ENCODE measurements around the gene ZNF445. TPM values are rescaled to one million over a fixed set of nuclear protein-coding genes. Genes with fewer than 3 reads are reported as not detected.

The ZNF445 gene
- total RNA-seq, 1 experiment from 2014 or later: 15.9 TPM

DNA sequence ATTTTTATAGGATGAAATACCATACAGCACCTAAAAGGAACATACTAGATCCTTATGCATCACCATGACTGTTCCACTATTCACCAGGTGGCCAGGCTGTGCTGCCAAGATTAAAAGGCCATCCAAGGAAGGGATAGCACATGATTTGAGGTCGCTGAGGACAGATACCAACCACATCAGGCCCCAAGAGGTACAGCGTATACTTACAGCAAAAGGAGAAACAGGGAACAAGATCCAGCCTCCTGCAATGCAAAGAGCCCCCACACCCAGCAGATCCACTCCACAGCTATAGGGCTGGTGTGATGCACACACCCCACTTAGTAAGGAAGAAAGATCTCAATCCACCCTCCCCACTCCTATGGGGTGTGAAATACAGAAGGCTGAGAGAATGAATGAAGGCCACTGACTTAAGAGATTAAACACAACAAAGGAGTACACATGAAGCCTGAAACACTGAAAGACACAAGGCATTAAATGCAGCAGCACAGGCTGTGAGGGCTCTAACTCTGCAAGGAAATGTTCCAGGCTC is 32.0 kb upstream of the ZNF445 start:
- Histone ChIP-seq H3K27ac (no peak overlapping the region), H3K4me2 (peak overlapping the region; percentile 83), H3F3A (ENCODE audit: insufficient read depth, low read depth) (0 out of 2 replicates have a peak, but pooled peaks cover 5% of the 10 kb centered on the region), H3K4me1 (replicated peaks; ENCODE audit: insufficient read depth) (peaks cover 7% of the 10 kb centered on the region), H4K20me1 (ENCODE audit: insufficient read depth) (no peaks in the 10 kb centered on the region), H2AFZ (no peak overlapping the region), H3K9me3 (ENCODE audit: insufficient read depth, low read depth) (peaks cover 14% of the 10 kb centered on the region), H3K9me2 (ENCODE audit: insufficient read depth) (no peaks in the 10 kb centered on the region), H3K36me3 (ENCODE audit: low read depth) (no peaks in the 10 kb centered on the region), H3K79me2 (ENCODE audit: low read depth) (peaks cover 27% of the 10 kb centered on the region), H3K4me3 (peak overlapping the region; percentile 94), H3K27me3 (ENCODE audit: insufficient read depth, low read depth) (no peaks in the 10 kb centered on the region)
- ChIA-PET CTCF (no interaction called here), POLR2A (ENCODE audit: unreplicated experiment) (no interaction called here)
- TSS peak; percentile 51 for BruUV-seq (replicated peaks)
- no peak for DNase-seq
- intact Hi-C loops (cut with micrococcal nuclease; ENCODE audit: unreplicated experiment): no loop called here
- TF ChIP-seq EZH2 (IDR thresholded peaks at IDR 0.05; ENCODE audit: low read depth): no peak
- TF ChIP-seq, protein P1, sequence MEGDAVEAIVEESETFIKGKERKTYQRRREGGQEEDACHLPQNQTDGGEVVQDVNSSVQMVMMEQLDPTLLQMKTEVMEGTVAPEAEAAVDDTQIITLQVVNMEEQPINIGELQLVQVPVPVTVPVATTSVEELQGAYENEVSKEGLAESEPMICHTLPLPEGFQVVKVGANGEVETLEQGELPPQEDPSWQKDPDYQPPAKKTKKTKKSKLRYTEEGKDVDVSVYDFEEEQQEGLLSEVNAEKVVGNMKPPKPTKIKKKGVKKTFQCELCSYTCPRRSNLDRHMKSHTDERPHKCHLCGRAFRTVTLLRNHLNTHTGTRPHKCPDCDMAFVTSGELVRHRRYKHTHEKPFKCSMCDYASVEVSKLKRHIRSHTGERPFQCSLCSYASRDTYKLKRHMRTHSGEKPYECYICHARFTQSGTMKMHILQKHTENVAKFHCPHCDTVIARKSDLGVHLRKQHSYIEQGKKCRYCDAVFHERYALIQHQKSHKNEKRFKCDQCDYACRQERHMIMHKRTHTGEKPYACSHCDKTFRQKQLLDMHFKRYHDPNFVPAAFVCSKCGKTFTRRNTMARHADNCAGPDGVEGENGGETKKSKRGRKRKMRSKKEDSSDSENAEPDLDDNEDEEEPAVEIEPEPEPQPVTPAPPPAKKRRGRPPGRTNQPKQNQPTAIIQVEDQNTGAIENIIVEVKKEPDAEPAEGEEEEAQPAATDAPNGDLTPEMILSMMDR (conservative IDR thresholded peaks at IDR 0.05): no peak

DNA sequence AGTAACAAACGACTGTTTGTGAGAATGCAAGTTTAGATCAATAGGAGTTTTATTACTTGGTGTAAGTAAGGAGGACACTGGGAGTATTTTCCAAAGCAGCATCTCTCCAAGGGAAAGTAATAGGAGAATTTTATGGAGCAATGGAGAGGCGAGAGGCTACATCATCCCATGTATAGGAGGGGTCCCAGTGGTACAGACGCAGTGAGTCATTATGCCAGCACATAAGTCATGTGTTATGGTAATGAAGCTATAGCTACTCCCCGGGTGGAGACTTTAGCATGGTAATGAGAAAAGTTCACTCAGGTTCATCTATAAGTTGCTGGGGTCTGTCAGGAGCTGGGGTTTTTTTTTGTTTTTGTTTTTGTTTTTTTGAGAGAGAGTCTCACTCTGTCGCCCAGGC is 29.5 kb upstream of the ZNF445 start:
- H3F3A ChIP-seq (ENCODE audit: insufficient read depth, low read depth): 0 out of 2 replicates have a peak, but pooled peaks cover 5% of the 10 kb centered on the region
- H3K4me1 ChIP-seq (replicated peaks; ENCODE audit: insufficient read depth): peaks cover 7% of the 10 kb centered on the region
- no peaks in the 10 kb centered on the region for H3K9me2 ChIP-seq (ENCODE audit: insufficient read depth)
- H3K36me3 ChIP-seq (ENCODE audit: low read depth): no peaks in the 10 kb centered on the region
- H3K79me2 ChIP-seq (ENCODE audit: low read depth): peaks cover 27% of the 10 kb centered on the region
- intact Hi-C loops (cut with micrococcal nuclease; ENCODE audit: unreplicated experiment): no loop called here
- H3K27me3 ChIP-seq (ENCODE audit: insufficient read depth, low read depth): no peaks in the 10 kb centered on the region
- CTCF ChIA-PET: no interaction called here
- no TSS peak for BruUV-seq (replicated peaks)
- H2AFZ ChIP-seq: no peak overlapping the region
- POLR2A ChIA-PET (ENCODE audit: unreplicated experiment): no interaction called here
- no peak for DNase-seq
- no peak overlapping the region for H3K27ac ChIP-seq
- no peak overlapping the region for H3K4me2 ChIP-seq
- no peaks in the 10 kb centered on the region for H4K20me1 ChIP-seq (ENCODE audit: insufficient read depth)
- no peak overlapping the region for H3K4me3 ChIP-seq
- TF ChIP-seq, protein P1 (conservative IDR thresholded peaks at IDR 0.05): no peak
- no peak for TF ChIP-seq EZH2 (IDR thresholded peaks at IDR 0.05; ENCODE audit: low read depth)
- peaks cover 21% of the 10 kb centered on the region for H3K9me3 ChIP-seq (ENCODE audit: insufficient read depth, low read depth)

DNA sequence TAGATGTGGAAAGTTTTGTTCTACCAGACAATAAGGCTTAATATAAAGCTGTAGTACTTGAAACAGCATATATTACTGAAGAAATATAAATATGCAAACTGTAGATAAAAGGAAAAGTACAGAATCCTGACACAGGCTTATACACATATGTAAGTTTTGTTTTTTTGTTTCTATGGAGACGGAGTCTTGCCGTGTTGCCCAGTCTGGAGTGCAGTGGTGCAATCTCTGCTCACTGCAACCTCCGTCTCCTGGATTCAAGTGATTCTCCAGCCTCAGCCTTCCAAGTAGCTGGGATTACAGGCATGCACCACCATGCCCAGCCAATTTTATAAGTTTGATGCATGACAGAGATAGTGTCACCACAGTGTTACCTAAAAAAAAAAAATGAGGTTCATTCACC is 29.1 kb upstream of the ZNF445 start:
- intact Hi-C loops (cut with micrococcal nuclease; ENCODE audit: unreplicated experiment): no loop called here
- Histone ChIP-seq H4K20me1 (ENCODE audit: insufficient read depth) (no peaks in the 10 kb centered on the region), H3K27ac (no peak overlapping the region), H3F3A (ENCODE audit: insufficient read depth, low read depth) (0 out of 2 replicates have a peak, but pooled peaks cover 5% of the 10 kb centered on the region), H3K4me3 (no peak overlapping the region), H3K9me3 (ENCODE audit: insufficient read depth, low read depth) (peaks cover 21% of the 10 kb centered on the region), H3K9me2 (ENCODE audit: insufficient read depth) (no peaks in the 10 kb centered on the region), H3K79me2 (ENCODE audit: low read depth) (peaks cover 27% of the 10 kb centered on the region), H3K36me3 (ENCODE audit: low read depth) (no peaks in the 10 kb centered on the region), H2AFZ (no peak overlapping the region), H3K4me2 (no peak overlapping the region), H3K4me1 (replicated peaks; ENCODE audit: insufficient read depth) (peaks cover 7% of the 10 kb centered on the region), H3K27me3 (ENCODE audit: insufficient read depth, low read depth) (no peaks in the 10 kb centered on the region)
- ChIA-PET CTCF (no interaction called here), POLR2A (ENCODE audit: unreplicated experiment) (interaction anchor here (0.6 kb wide), 1 partner anchor 205 kb away, joined by 10 read pairs; no protein-coding TSS in a partner anchor)
- no peak for DNase-seq
- TF ChIP-seq EZH2 (IDR thresholded peaks at IDR 0.05; ENCODE audit: low read depth): no peak
- TF ChIP-seq, protein P1 (conservative IDR thresholded peaks at IDR 0.05): no peak
- no TSS peak for BruUV-seq (replicated peaks)

All from PC-9 (cell line).